Ectodermal cell (in vitro differentiated cells): ENCODE data around the gene OR2F2. TPM values are rescaled to one million over a fixed set of nuclear protein-coding genes. Genes with fewer than 3 reads are reported as not detected.

ENCODE experiments used
- H3K27ac ChIP-seq: 2 replicates; pipeline ENCODE4 v1.7.0; 2013; ENCODE audit warnings: mild to moderate bottlenecking, low read depth, low read length; ENCODE audit not compliant: insufficient read depth, poor library complexity, severe bottlenecking
- H3K27me3 ChIP-seq: 2 replicates; pipeline ENCODE4 v1.7.0; 2013; ENCODE audit warnings: mild to moderate bottlenecking, low read length; ENCODE audit not compliant: insufficient read depth, control insufficient read depth, poor library complexity, severe bottlenecking
- H3K36me3 ChIP-seq: one replicate; pipeline ENCODE4 v1.7.0; 2013; ENCODE audit warnings: low read length; ENCODE audit not compliant: control insufficient read depth, insufficient read depth
- H3K4me1 ChIP-seq: one replicate; pipeline ENCODE4 v1.7.0; 2013; ENCODE audit warnings: low read length; ENCODE audit not compliant: control insufficient read depth, insufficient read depth
- H3K4me3 ChIP-seq: 2 replicates; pipeline ENCODE4 v1.7.0; 2013; ENCODE audit warnings: low read depth, low read length, control low read depth; ENCODE audit not compliant: insufficient read depth
- H3K9me3 ChIP-seq: 2 replicates; pipeline ENCODE4 v1.7.0; 2013; ENCODE audit warnings: mild to moderate bottlenecking, low read length, moderate library complexity; ENCODE audit not compliant: control insufficient read depth
- WGBS, 2 experiments: methylation state at CpG; one replicate each; pipeline ENCODE4 v1.1.7; 2013; ENCODE audit warnings: missing lambda C conversion rate in 2 of 2; 5-methylcytosine and 5-hydroxymethylcytosine counted together
- polyA plus RNA-seq, 4 experiments: library from polyadenylated mRNA; stranded (reverse); fragments of 50-300 nt; gene quantifications; one replicate each; pipeline ENCODE4 v1.2.3, GENCODE V29; 2013

OR2F2 gene, protein sequence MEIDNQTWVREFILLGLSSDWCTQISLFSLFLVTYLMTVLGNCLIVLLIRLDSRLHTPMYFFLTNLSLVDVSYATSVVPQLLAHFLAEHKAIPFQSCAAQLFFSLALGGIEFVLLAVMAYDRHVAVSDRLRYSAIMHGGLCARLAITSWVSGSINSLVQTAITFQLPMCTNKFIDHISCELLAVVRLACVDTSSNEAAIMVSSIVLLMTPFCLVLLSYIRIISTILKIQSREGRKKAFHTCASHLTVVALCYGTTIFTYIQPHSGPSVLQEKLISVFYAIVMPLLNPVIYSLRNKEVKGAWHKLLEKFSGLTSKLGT
- not detected for polyA plus RNA-seq (2013, experiment 1 of 4)
- not detected for polyA plus RNA-seq (2013, experiment 2 of 4)
- not detected for polyA plus RNA-seq (2013, experiment 3 of 4)
- not detected for polyA plus RNA-seq (2013, experiment 4 of 4)

DNA sequence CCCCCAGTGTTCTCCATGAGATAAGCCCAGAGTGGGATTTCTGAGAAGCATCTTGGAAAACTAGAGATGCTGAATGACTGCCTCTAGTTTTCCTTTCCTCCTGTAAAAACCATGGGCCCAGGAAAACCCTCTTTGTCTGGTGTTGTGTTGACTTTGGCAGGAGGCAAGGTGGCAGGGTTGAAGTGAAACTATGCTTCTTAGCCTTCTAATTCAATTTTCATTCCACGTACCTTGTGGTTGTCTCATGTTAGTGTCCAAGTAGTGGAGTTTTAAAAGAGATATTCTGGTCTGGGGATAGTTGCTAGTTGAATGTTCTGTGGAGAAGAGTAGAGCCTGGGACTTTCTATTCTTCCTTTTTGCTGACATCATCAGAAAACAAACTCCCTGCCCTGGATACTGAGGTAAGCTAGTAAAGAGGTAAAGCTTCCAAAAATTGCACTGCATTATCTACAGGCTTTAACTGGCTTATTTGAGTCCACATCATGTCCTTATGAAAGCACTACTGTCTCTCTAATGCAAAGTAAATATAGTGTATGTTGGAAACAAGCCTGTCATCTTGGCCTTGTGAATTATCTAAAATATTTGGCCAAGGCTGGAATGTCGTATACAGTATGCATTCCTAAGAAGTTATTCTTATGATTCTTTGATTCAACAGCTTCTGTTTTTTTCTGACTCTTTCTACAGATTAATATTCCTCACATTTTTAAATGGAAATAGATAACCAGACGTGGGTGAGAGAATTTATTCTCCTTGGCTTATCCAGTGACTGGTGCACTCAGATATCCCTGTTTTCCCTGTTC is at the start of gene OR2F2:
Gene OR2F2, plus strand, starts transcription at position 708 of the 800 bp plus-strand sequence. Its CDS starts 0 bp downstream, at position 708.
- no peaks in the 10 kb centered on the region for H3K4me1 ChIP-seq
- no peak within 1 kb of the TSS for H3K4me3 ChIP-seq
- no peaks in the 10 kb centered on the region for H3K36me3 ChIP-seq
- H3K27me3 ChIP-seq: no peaks in the 10 kb centered on the region
- no peaks in the 10 kb centered on the region for H3K9me3 ChIP-seq
- no peak within 1 kb of the TSS for H3K27ac ChIP-seq
- 81 to 88% methylated on average over 3 of the region's 3 CpGs for WGBS, 2 experiments

DNA sequence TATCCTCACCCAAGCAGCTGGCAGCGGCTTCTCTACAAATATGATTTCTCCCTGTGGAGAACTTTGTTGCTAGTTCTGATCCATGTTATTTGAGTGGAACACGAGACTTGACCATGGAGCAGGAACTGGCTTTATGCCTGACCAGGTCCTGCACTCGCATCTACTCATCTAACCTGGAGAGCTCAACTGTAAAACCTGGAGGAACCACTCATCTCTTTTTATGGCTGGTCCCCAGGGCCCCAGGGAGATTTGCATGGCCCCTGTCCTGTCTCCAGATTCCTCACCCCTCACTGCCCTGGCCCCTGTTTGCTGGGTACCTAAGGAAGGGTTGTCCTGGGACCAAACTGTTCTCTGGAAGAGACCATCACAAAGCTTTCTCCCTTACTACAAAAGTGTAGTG is 49.1 kb upstream of the OR2F2 start:
- H3K27me3 ChIP-seq: no peaks in the 10 kb centered on the region
- no peak overlapping the region for H3K27ac ChIP-seq
- 83 to 84% methylated on average over 3 of the region's 3 CpGs for WGBS, 2 experiments
- H3K36me3 ChIP-seq: peaks cover 9% of the 10 kb centered on the region
- H3K4me1 ChIP-seq: no peaks in the 10 kb centered on the region
- no peak overlapping the region for H3K4me3 ChIP-seq
- no peaks in the 10 kb centered on the region for H3K9me3 ChIP-seq

DNA sequence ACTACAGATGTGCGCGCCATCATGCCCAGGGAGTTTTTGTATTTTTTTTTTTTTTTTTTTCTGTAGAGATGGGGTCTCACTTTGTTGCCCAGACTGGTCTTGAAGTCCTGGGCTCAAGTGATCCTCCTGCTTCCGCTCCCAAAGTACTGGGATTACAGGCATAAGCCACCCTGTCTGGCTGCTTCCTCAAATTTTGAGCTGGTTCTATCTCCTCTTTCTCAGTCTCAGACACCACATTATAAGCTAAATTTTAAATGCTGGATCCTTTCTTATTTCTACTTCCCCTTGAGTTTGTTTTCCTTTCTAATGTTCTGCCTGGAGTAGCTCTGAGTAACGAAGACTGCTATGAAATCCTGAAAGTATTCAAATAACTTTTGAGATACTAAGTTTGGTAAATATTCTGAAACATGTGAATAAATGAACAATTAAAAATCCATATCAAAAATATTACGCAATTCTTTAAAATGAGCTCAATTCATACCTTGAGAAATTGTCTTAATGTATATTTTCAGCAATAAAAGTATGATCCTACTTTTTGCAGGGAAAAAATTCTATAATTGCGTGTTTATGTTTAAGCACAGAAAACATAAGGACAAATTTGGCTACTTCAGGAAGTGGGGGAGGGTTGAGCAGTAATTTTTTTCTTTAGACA is 48.1 kb upstream of the OR2F2 start:
- H3K4me1 ChIP-seq: no peaks in the 10 kb centered on the region
- no peak overlapping the region for H3K4me3 ChIP-seq
- H3K27me3 ChIP-seq: no peaks in the 10 kb centered on the region
- H3K36me3 ChIP-seq: peaks cover 9% of the 10 kb centered on the region
- no peaks in the 10 kb centered on the region for H3K9me3 ChIP-seq
- 94 to 96% methylated on average over 4 to 6 of the region's 6 CpGs for WGBS, 2 experiments
- H3K27ac ChIP-seq: no peak overlapping the region

DNA sequence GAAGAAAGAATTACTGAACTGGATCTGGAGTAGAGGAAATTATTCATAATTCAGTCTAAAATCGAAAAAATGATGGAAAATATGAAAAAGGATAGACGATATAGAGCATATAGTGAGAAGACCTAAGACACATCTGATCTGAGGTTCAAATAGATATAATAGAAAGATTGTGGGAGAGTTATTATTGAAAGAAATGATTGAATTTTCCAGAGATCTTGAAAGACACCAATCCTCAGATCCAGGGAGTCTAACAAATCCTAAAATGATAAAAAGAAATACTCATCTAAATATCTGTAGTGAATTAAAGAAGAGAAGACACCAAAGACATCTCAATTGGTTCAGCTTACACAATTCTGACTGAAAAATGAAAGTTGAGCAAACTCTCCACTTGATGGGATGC is 46.0 kb upstream of the OR2F2 start:
- Histone ChIP-seq H3K9me3 (no peaks in the 10 kb centered on the region), H3K27ac (no peak overlapping the region)
- 98 to 99% methylated on average over 2 of the region's 2 CpGs for WGBS, 2 experiments

DNA sequence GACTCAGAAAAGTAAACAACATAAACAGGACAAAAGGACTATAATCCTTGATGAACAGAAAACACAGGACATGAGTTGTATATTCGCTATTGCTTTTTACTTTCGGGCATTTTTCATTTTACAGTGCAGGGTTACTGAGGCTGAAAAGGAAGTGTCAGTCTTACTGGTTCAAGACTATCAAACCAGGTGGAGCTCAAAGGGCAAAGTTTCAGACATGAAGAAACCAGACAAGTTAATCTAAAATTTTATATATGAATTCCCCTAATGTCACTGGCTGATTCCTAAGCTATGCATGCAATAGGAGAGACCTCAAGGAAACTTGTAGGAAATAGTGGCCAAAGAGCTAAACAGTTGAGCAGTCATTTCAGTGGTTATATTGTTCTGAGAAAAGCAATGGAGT is 44.5 kb upstream of the OR2F2 start:
- Histone ChIP-seq H3K9me3 (no peaks in the 10 kb centered on the region), H3K27me3 (no peaks in the 10 kb centered on the region), H3K27ac (no peak overlapping the region), H3K4me1 (no peaks in the 10 kb centered on the region), H3K4me3 (no peak overlapping the region), H3K36me3 (peaks cover 9% of the 10 kb centered on the region)
- 93 to 96% methylated on average over 2 of the region's 2 CpGs for WGBS, 2 experiments

More for the DNA sequence above, 46.0 kb upstream of the OR2F2 start:
- Histone ChIP-seq H3K36me3 (peaks cover 9% of the 10 kb centered on the region), H3K27me3 (no peaks in the 10 kb centered on the region), H3K4me3 (no peak overlapping the region), H3K4me1 (no peaks in the 10 kb centered on the region)

DNA sequence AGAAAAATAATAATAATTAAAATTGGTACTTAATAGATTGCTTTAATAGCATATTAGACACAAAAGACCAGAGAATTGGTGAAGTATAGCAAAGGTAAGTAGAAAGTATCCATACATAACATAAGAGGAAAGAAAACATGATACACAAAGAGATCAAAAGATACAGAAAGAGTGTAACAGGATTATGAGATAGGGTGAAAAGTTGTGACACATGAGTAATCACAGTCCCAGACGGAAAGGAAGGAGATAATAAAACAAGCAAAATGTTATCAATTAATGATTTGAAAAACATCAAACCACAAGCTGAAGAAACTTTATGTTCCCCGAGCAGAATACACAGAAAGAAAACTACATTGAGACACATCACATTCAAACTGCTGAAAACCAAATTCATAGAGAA is 43.6 kb upstream of the OR2F2 start:
- H3K4me1 ChIP-seq: no peaks in the 10 kb centered on the region
- H3K27me3 ChIP-seq: no peaks in the 10 kb centered on the region
- H3K27ac ChIP-seq: no peak overlapping the region
- no peaks in the 10 kb centered on the region for H3K9me3 ChIP-seq
- H3K4me3 ChIP-seq: no peak overlapping the region
- peaks cover 9% of the 10 kb centered on the region for H3K36me3 ChIP-seq
- 95 to 100% methylated on average over 1 to 2 of the region's 2 CpGs for WGBS, 2 experiments

DNA sequence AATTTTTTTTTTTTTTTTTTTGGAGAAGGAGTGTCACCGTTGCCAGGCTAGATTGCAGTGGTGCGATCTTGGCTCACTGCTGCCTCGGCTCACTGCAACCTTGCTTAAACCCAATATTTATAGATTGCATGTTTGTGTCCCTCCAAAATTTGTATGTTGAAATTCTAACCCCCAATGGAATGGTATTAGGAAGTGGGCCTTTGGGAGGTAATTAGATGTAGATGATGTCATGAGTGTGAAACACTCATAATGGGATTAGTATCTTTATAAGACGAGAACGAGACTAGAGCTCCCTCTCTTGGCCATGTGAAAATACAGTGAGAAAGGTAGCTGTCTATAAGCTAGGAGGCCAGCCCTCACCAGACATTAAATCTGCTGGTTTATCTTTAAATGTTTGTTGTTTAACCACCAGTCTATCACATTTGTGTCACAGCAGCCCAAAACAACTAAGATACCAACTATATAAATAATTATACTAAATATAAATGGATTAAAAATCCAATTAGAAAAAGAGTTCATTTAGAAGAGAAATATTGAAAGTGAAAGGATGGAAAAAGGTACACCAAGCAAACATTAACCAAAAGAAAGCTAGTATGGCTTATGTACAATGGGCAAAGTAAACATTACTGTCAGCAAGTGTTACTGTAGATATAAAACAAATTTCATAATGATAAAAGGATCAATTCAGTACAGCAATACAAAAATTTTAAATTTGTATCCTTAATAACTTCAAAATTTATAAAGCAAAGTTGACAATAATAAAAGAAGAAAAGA is 42.3 kb upstream of the OR2F2 start:
- Histone ChIP-seq H3K4me3 (no peak overlapping the region), H3K36me3 (peaks cover 9% of the 10 kb centered on the region), H3K4me1 (no peaks in the 10 kb centered on the region), H3K27ac (no peak overlapping the region), H3K9me3 (no peaks in the 10 kb centered on the region), H3K27me3 (no peaks in the 10 kb centered on the region)
- 74% methylated on average over 5 of the region's 5 CpGs for WGBS, 2 experiments

DNA sequence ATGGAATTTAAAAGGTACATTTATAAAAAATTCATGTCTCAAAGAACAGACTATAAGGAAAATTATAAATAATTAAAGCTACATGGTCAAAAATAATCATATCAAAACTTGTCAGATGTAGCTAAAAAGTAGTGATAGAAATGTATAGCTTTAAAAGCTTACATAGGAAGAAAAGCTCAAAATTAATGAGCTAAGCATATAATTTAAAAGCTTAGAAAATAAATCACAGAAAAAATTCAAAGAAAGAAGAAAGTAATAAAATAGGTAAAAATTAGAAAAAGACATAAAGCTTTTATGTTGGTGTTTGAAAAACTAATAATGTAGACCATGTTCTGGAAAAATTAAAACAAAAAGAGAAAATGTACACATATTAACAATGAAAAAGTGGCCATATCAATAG is 38.4 kb upstream of the OR2F2 start:
- no peak overlapping the region for H3K4me3 ChIP-seq
- H3K27ac ChIP-seq: no peak overlapping the region
- no peaks in the 10 kb centered on the region for H3K9me3 ChIP-seq

DNA sequence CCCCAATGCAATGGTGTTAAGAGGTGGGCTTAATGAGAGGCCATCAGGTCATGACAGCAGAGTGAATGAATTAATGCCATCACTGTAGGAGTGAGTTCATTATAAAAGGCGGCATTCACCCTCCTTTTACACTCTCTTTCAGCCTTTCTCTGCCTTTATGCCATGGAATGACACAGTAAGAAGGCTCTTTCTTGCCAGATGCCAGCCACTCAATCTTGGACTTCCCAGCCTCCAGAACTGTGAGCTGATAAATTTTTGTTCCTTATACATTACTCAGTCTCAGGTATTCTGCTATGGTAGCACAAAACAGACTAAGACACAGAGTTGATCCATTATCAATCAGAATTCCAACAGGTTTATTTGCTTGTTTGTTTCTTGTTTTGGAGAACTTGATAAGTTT is 36.2 kb upstream of the OR2F2 start:
- 25 to 68% methylated on average over 1 of the region's 1 CpG for WGBS, 2 experiments
- H3K4me3 ChIP-seq: no peak overlapping the region

More for the DNA sequence above, 38.4 kb upstream of the OR2F2 start:
- Histone ChIP-seq H3K36me3 (no peaks in the 10 kb centered on the region), H3K4me1 (peaks cover 11% of the 10 kb centered on the region), H3K27me3 (no peaks in the 10 kb centered on the region)

More for the DNA sequence above, 36.2 kb upstream of the OR2F2 start:
- Histone ChIP-seq H3K4me1 (peaks cover 11% of the 10 kb centered on the region), H3K36me3 (no peaks in the 10 kb centered on the region), H3K9me3 (no peaks in the 10 kb centered on the region), H3K27ac (no peak overlapping the region), H3K27me3 (no peaks in the 10 kb centered on the region)
